IMR-90 (cell line): ENCODE measurements around the gene TNFAIP6. TPM values are rescaled to one million over a fixed set of nuclear protein-coding genes. Genes with fewer than 3 reads are reported as not detected.

Experiments
- ATAC-seq: fragments of 200-7000 bp; cut with Tn5 transposase; 2 replicates; pipeline ENCODE4 v1.9.1; 2020; ENCODE audit warnings: low read depth, mild to moderate bottlenecking, moderate library complexity
- BruUV-seq: library from RNA; stranded (reverse); fragments of 400-500 nt; replicated peaks from 2 replicates; lab custom pipeline; 2021; lab: Mats Ljungman, UMichigan
- CTCF ChIA-PET: fragments of 300-600 bp; formaldehyde crosslinking; extraction: SDS; loops from one replicate; lab custom pipeline; 2021; ENCODE audit warnings: antibody characterized with exemption; lab: Yijun Ruan, JAX
- POLR2A ChIA-PET: fragments of 300-600 bp; sonication (Branson Sonifier 250); formaldehyde crosslinking; loops from one replicate; lab custom pipeline; 2022; ENCODE audit warnings: antibody characterized with exemption; ENCODE audit not compliant: unreplicated experiment; lab: Charles Lee
- DNase-seq: peaks from one replicate; pipeline ENCODE4 v3.0.0; 2013
- H2AFZ ChIP-seq: replicated peaks from 2 replicates; pipeline ENCODE3; 2013; ENCODE audit warnings: low read length, mild to moderate bottlenecking; ENCODE audit not compliant: poor library complexity
- H2AK5ac ChIP-seq: 2 replicates; pipeline ENCODE4 v1.6.1; 2013; ENCODE audit warnings: low read depth, low read length, inconsistent platforms
- H2AK9ac ChIP-seq: replicated peaks from 2 replicates; pipeline ENCODE3; 2013; ENCODE audit warnings: mild to moderate bottlenecking, low read depth, low read length, moderate library complexity; ENCODE audit not compliant: poor library complexity
- H2BK120ac ChIP-seq: 2 replicates; pipeline ENCODE4 v1.6.1; 2013; ENCODE audit warnings: low read depth, low read length, inconsistent platforms
- H2BK15ac ChIP-seq: 3 replicates; pipeline ENCODE4 v1.6.1; 2013; ENCODE audit warnings: low read depth, low read length, inconsistent platforms
- H2BK20ac ChIP-seq: 2 replicates; pipeline ENCODE4 v1.6.1; 2013; ENCODE audit warnings: low read depth, mild to moderate bottlenecking, inconsistent platforms, low read length, moderate library complexity
- H2BK5ac ChIP-seq: 2 replicates; pipeline ENCODE4 v1.6.1; 2013; ENCODE audit warnings: mild to moderate bottlenecking, low read depth, low read length, inconsistent platforms; ENCODE audit not compliant: poor library complexity, severe bottlenecking
- H3K14ac ChIP-seq: replicated peaks from 2 replicates; pipeline ENCODE4 v1.6.1; 2013; ENCODE audit warnings: low read depth, low read length, inconsistent platforms
- H3K18ac ChIP-seq: 2 replicates; pipeline ENCODE4 v1.6.1; 2013; ENCODE audit warnings: low read depth, low read length, control low read depth
- H3K23ac ChIP-seq: 2 replicates; pipeline ENCODE4 v1.6.1; 2013; ENCODE audit warnings: low read depth, low read length, inconsistent platforms
- H3K27ac ChIP-seq: 2 replicates; pipeline ENCODE4 v1.5.1; 2013; ENCODE audit warnings: mild to moderate bottlenecking, control low read depth, low read length; ENCODE audit not compliant: insufficient read depth
- H3K27me3 ChIP-seq: 2 replicates; pipeline ENCODE4 v1.6.1; 2013; ENCODE audit warnings: low read length; ENCODE audit not compliant: control insufficient read depth, insufficient read depth
- H3K36me3 ChIP-seq: 2 replicates; pipeline ENCODE4 v1.6.1; 2013; ENCODE audit warnings: low read length, mixed read lengths; ENCODE audit not compliant: control insufficient read depth, insufficient read depth
- H3K4ac ChIP-seq: 2 replicates; pipeline ENCODE4 v1.6.1; 2013; ENCODE audit warnings: low read depth, low read length, inconsistent platforms
- H3K4me1 ChIP-seq: 2 replicates; pipeline ENCODE4 v1.6.1; 2013; ENCODE audit warnings: low read length, mixed read lengths; ENCODE audit not compliant: control insufficient read depth, insufficient read depth
- H3K4me2 ChIP-seq: 2 replicates; pipeline ENCODE4 v1.6.1; 2013; ENCODE audit warnings: low read depth, mild to moderate bottlenecking, control low read depth, low read length, moderate library complexity
- H3K4me3 ChIP-seq: 2 replicates; pipeline ENCODE4 v1.5.1; 2013; ENCODE audit warnings: low read depth, mild to moderate bottlenecking, control low read depth, low read length, moderate library complexity; ENCODE audit not compliant: insufficient read depth
- H3K56ac ChIP-seq: 2 replicates; pipeline ENCODE4 v1.6.1; 2013; ENCODE audit warnings: low read length, inconsistent platforms; ENCODE audit not compliant: insufficient read depth; ENCODE audit errors: extremely low read depth
- H3K79me1 ChIP-seq, 2 experiments: 2 replicates each; pipeline ENCODE4 v1.6.1; 2013; ENCODE audit warnings: low read length in 2 of 2, inconsistent platforms in 1 of 2, low read depth in 1 of 2
- H3K9ac ChIP-seq: 2 replicates; pipeline ENCODE4 v1.6.1; 2013; ENCODE audit warnings: low read depth, low read length, control low read depth
- H3K9me1 ChIP-seq: 2 replicates; pipeline ENCODE4 v1.6.1; 2013; ENCODE audit warnings: low read length, inconsistent platforms; ENCODE audit not compliant: insufficient read depth
- H3K9me3 ChIP-seq: 2 replicates; pipeline ENCODE4 v1.6.1; 2013; ENCODE audit warnings: low read length; ENCODE audit not compliant: control insufficient read depth, insufficient read depth
- H4K20me1 ChIP-seq: 2 replicates; pipeline ENCODE4 v1.6.1; 2013; ENCODE audit warnings: low read length, inconsistent platforms; ENCODE audit not compliant: insufficient read depth
- H4K5ac ChIP-seq: 2 replicates; pipeline ENCODE4 v1.6.1; 2013; ENCODE audit warnings: mild to moderate bottlenecking, low read depth, low read length, control low read depth
- H4K8ac ChIP-seq, 2 experiments: 2 replicates each; pipeline ENCODE4 v1.6.1; 2013; ENCODE audit warnings: low read depth in 2 of 2, low read length in 2 of 2, control low read depth in 1 of 2, inconsistent platforms in 1 of 2
- H4K91ac ChIP-seq: 2 replicates; pipeline ENCODE4 v1.6.1; 2013; ENCODE audit warnings: low read depth, low read length, inconsistent platforms; ENCODE audit not compliant: insufficient read depth
- BHLHE40 ChIP-seq: fragments of 150-350 bp; IDR thresholded peaks from 2 replicates; pipeline ENCODE4 v1.6.1; 2016; ENCODE audit warnings: mild to moderate bottlenecking, low read depth, low read length
- CEBPB ChIP-seq: IDR thresholded peaks from 2 replicates; pipeline ENCODE4 v1.6.1; 2012; ENCODE audit warnings: low read depth, low read length, improper control_type of control experiment
- CHD1 ChIP-seq: IDR thresholded peaks from 2 replicates; pipeline ENCODE4 v1.6.1; 2012; ENCODE audit warnings: low read depth, low read length, improper control_type of control experiment
- FOS ChIP-seq: fragments of 150-350 bp; IDR thresholded peaks from 2 replicates; pipeline ENCODE4 v1.6.1; 2016; ENCODE audit warnings: low read depth, low read length
- MAFK ChIP-seq: IDR thresholded peaks from 2 replicates; pipeline ENCODE4 v1.6.1; 2012; ENCODE audit warnings: low read depth, low read length, improper control_type of control experiment
- MAZ ChIP-seq: IDR thresholded peaks from 2 replicates; pipeline ENCODE4 v1.6.1; 2012; ENCODE audit warnings: low read depth, mild to moderate bottlenecking, low read length, improper control_type of control experiment, moderate library complexity, borderline replicate concordance
- MXI1 ChIP-seq: IDR thresholded peaks from 2 replicates; pipeline ENCODE4 v1.6.1; 2012; ENCODE audit warnings: low read depth, mild to moderate bottlenecking, low read length, moderate library complexity, borderline replicate concordance
- NFE2L2 ChIP-seq: fragments of 150-350 bp; IDR thresholded peaks from 2 replicates; pipeline ENCODE4 v1.6.1; 2016; ENCODE audit warnings: low read depth, mild to moderate bottlenecking, low read length
- POLR2A ChIP-seq: IDR thresholded peaks from 2 replicates; pipeline ENCODE4 v1.6.1; 2012; ENCODE audit warnings: mild to moderate bottlenecking, low read depth, low read length
- RAD21 ChIP-seq: IDR thresholded peaks from 2 replicates; pipeline ENCODE4 v1.6.1; 2012; ENCODE audit warnings: low read length, improper control_type of control experiment
- RCOR1 ChIP-seq: IDR thresholded peaks from 2 replicates; pipeline ENCODE4 v1.6.1; 2012; ENCODE audit warnings: mild to moderate bottlenecking, low read length, improper control_type of control experiment; ENCODE audit not compliant: insufficient replicate concordance
- RFX5 ChIP-seq: IDR thresholded peaks from 2 replicates; pipeline ENCODE4 v1.8.0; 2012; ENCODE audit warnings: low read depth, mild to moderate bottlenecking, low read length, moderate library complexity
- SMC3 ChIP-seq: fragments of 150-350 bp; IDR thresholded peaks from 2 replicates; pipeline ENCODE4 v1.6.1; 2016; ENCODE audit warnings: low read depth, mild to moderate bottlenecking, antibody characterized with exemption, low read length, moderate library complexity
- WGBS, 2 experiments: methylation state at CpG; one replicate each; pipeline versions ENCODE4 v1.1.5 to v1.1.7; 2013; ENCODE audit warnings: missing lambda C conversion rate in 2 of 2; ENCODE audit not compliant: insufficient read length in 1 of 2; ENCODE audit errors: extremely low coverage in 2 of 2; 5-methylcytosine and 5-hydroxymethylcytosine counted together
- dilution Hi-C: fragments of 300-500 bp; cut with HindIII; formaldehyde crosslinking; loops from one replicate; pipeline ENCODE4 v1.14.3; 2018; ENCODE audit warnings: low sequenced_read_pairs; ENCODE audit not compliant: unreplicated experiment
- in situ Hi-C: fragments of 300-500 bp; cut with MboI; formaldehyde crosslinking; loops from 3 replicates; pipeline ENCODE4 v1.14.3; 2019; ENCODE audit warnings: low sequenced_read_pairs, inconsistent platforms, mixed read lengths
- intact Hi-C: fragments of 100-400 bp; cut with micrococcal nuclease; formaldehyde crosslinking; loops from 2 replicates; pipeline ENCODE4 v1.10.0; 2022
- polyA plus RNA-seq, 3 experiments: library from polyadenylated mRNA; depleted of rRNA; stranded (reverse); fragments of >200 nt; gene quantifications; 2 replicates each; pipeline ENCODE4 v1.2.3, GENCODE V29; 2012; ENCODE audit warnings: low replicate concordance in 1 of 3
- total RNA-seq: library from RNA; depleted of rRNA; stranded (reverse); fragments of >200 nt; gene quantifications from 2 replicates; pipeline ENCODE4 v1.2.3, GENCODE V29; 2012
- TF ChIP-seq, protein P1 (sequence below): fragments of 150-350 bp; IDR thresholded peaks from 2 replicates; pipeline ENCODE4 v1.6.1; 2017; ENCODE audit warnings: mild to moderate bottlenecking, antibody characterized with exemption, low read length, low read depth
- TF ChIP-seq, protein P2 (sequence below): conservative IDR thresholded peaks from 2 replicates; pipeline ENCODE4 v1.5.1; 2012; ENCODE audit warnings: mild to moderate bottlenecking, low read depth, low read length, improper control_type of control experiment
- TF ChIP-seq, protein P3 (sequence below): fragments of 150-350 bp; IDR thresholded peaks from 2 replicates; pipeline ENCODE4 v1.6.1; 2016; ENCODE audit warnings: low read depth, mild to moderate bottlenecking, low read length, moderate library complexity, borderline replicate concordance

Gene TNFAIP6
- total and polyA plus RNA-seq, 2 of the 4 experiments (the other 2 are of a cell fraction) = 1.8 to 2.9 TPM

DNA sequence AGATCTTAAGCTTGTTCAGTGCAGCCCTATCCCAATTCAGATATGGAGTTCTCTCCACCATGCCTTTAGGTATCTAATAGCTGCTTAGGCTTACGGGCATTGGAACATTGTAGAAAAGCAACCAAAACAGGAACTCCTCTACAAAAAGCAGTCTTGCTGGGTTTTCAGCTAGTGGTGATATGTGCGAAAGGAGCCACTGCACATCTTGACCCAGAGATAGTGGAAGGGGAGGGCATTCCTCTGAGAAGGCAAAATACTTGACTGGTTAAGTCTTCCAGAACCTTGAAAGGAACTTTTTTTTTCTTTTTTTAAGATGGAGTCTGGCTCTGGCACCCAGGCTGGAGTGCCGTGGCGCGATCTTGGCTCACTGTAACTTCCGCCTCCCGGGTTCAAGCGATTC, 2.6 kb upstream of the TNFAIP6 start:
- no peak overlapping the region for H2BK5ac ChIP-seq
- H3K4ac ChIP-seq = no peak overlapping the region
- no peak overlapping the region for H3K4me2 ChIP-seq
- no peaks in the 10 kb centered on the region for H3K79me1 ChIP-seq
- no peak overlapping the region for H3K18ac ChIP-seq
- no TSS peak for BruUV-seq
- WGBS, 2 experiments = no CpG with 5 or more reads among the region's 8 CpGs
- no peak overlapping the region for H3K23ac ChIP-seq
- DNase-seq (no peak), ATAC-seq (no peak)
- in situ Hi-C loops = no loop called here
- H4K8ac ChIP-seq = no peak overlapping the region
- H3K4me3 ChIP-seq = no peak overlapping the region
- H4K91ac ChIP-seq = no peak overlapping the region
- no peak overlapping the region for H2AFZ ChIP-seq
- intact Hi-C loops = no loop called here
- no peak overlapping the region for H3K9ac ChIP-seq
- H3K14ac ChIP-seq = no peak overlapping the region
- dilution Hi-C loops = no loop called here
- no peak for TF ChIP-seq RFX5
- no peak for TF ChIP-seq CHD1
- no peak for TF ChIP-seq RAD21
- TF ChIP-seq, protein P1, sequence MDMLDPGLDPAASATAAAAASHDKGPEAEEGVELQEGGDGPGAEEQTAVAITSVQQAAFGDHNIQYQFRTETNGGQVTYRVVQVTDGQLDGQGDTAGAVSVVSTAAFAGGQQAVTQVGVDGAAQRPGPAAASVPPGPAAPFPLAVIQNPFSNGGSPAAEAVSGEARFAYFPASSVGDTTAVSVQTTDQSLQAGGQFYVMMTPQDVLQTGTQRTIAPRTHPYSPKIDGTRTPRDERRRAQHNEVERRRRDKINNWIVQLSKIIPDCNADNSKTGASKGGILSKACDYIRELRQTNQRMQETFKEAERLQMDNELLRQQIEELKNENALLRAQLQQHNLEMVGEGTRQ = no peak
- TF ChIP-seq, protein P2, sequence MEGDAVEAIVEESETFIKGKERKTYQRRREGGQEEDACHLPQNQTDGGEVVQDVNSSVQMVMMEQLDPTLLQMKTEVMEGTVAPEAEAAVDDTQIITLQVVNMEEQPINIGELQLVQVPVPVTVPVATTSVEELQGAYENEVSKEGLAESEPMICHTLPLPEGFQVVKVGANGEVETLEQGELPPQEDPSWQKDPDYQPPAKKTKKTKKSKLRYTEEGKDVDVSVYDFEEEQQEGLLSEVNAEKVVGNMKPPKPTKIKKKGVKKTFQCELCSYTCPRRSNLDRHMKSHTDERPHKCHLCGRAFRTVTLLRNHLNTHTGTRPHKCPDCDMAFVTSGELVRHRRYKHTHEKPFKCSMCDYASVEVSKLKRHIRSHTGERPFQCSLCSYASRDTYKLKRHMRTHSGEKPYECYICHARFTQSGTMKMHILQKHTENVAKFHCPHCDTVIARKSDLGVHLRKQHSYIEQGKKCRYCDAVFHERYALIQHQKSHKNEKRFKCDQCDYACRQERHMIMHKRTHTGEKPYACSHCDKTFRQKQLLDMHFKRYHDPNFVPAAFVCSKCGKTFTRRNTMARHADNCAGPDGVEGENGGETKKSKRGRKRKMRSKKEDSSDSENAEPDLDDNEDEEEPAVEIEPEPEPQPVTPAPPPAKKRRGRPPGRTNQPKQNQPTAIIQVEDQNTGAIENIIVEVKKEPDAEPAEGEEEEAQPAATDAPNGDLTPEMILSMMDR = no peak
- TF ChIP-seq FOS = no peak
- no peak for TF ChIP-seq CEBPB
- no peak for TF ChIP-seq POLR2A
- TF ChIP-seq MXI1 = no peak
- TF ChIP-seq MAFK = no peak
- no peak for TF ChIP-seq MAZ
- TF ChIP-seq RCOR1 = no peak
- no peak for TF ChIP-seq BHLHE40
- TF ChIP-seq SMC3 = no peak
- TF ChIP-seq NFE2L2 = no peak
- TF ChIP-seq, protein P3, sequence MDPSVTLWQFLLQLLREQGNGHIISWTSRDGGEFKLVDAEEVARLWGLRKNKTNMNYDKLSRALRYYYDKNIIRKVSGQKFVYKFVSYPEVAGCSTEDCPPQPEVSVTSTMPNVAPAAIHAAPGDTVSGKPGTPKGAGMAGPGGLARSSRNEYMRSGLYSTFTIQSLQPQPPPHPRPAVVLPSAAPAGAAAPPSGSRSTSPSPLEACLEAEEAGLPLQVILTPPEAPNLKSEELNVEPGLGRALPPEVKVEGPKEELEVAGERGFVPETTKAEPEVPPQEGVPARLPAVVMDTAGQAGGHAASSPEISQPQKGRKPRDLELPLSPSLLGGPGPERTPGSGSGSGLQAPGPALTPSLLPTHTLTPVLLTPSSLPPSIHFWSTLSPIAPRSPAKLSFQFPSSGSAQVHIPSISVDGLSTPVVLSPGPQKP = no peak
- no peak overlapping the region for H4K5ac ChIP-seq
- H2AK9ac ChIP-seq = no peak overlapping the region
- H2BK20ac ChIP-seq = no peak overlapping the region
- no peaks in the 10 kb centered on the region for H3K27me3 ChIP-seq
- H2BK15ac ChIP-seq = no peak overlapping the region
- H2AK5ac ChIP-seq = no peak overlapping the region
- no peak overlapping the region for H3K27ac ChIP-seq
- ChIA-PET CTCF (no interaction called here), POLR2A (no interaction called here)
- H3K9me3 ChIP-seq = no peaks in the 10 kb centered on the region
- no peak overlapping the region for H2BK120ac ChIP-seq
- H3K56ac ChIP-seq = no peak overlapping the region
- no peaks in the 10 kb centered on the region for H3K36me3 ChIP-seq
- no peaks in the 10 kb centered on the region for H3K9me1 ChIP-seq
- H3K4me1 ChIP-seq = peaks cover 3% of the 10 kb centered on the region; the same call in 1 of the 2 replicates
- no peaks in the 10 kb centered on the region for H4K20me1 ChIP-seq
